Memory B cell (primary cell): ENCODE data around the gene TMEM127.
"Not testable (repeated sequence)": the region's sequence is repeated elsewhere in the genome, so short reads cannot be mapped to it uniquely, and the experiment has no call there.

ENCODE experiments used
- ATAC-seq: fragments of 150-1000 bp; cut with Tn5 transposase; 2 replicates; pipeline ENCODE4 v1.10.0; 2021; ENCODE audit warnings: low read depth, mild to moderate bottlenecking, moderate library complexity
- DNase-seq, 2 donors: peaks; one replicate each; pipeline ENCODE4 v3.0.0; 2022; ENCODE audit warnings: low spot score in 2 of 2
- H3K27ac Mint-ChIP-seq: one replicate; pipeline ENCODE4 v1.8.0; 2022; ENCODE audit warnings: mild to moderate bottlenecking, moderate library complexity, mixed read lengths
- H3K27me3 Mint-ChIP-seq: one replicate; pipeline ENCODE4 v1.8.0; 2022; ENCODE audit warnings: mixed read lengths
- H3K36me3 Mint-ChIP-seq: one replicate; pipeline ENCODE4 v1.8.0; 2022; ENCODE audit warnings: mild to moderate bottlenecking, mixed read lengths
- H3K4me1 Mint-ChIP-seq: one replicate; pipeline ENCODE4 v1.8.0; 2022; ENCODE audit warnings: mixed read lengths
- H3K4me3 Mint-ChIP-seq: one replicate; pipeline ENCODE4 v1.8.0; 2022; ENCODE audit warnings: mild to moderate bottlenecking, moderate library complexity, mixed read lengths
- H3K9me3 Mint-ChIP-seq: one replicate; pipeline ENCODE4 v1.8.0; 2022; ENCODE audit warnings: mixed read lengths

TMEM127 gene, protein sequence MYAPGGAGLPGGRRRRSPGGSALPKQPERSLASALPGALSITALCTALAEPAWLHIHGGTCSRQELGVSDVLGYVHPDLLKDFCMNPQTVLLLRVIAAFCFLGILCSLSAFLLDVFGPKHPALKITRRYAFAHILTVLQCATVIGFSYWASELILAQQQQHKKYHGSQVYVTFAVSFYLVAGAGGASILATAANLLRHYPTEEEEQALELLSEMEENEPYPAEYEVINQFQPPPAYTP

DNA sequence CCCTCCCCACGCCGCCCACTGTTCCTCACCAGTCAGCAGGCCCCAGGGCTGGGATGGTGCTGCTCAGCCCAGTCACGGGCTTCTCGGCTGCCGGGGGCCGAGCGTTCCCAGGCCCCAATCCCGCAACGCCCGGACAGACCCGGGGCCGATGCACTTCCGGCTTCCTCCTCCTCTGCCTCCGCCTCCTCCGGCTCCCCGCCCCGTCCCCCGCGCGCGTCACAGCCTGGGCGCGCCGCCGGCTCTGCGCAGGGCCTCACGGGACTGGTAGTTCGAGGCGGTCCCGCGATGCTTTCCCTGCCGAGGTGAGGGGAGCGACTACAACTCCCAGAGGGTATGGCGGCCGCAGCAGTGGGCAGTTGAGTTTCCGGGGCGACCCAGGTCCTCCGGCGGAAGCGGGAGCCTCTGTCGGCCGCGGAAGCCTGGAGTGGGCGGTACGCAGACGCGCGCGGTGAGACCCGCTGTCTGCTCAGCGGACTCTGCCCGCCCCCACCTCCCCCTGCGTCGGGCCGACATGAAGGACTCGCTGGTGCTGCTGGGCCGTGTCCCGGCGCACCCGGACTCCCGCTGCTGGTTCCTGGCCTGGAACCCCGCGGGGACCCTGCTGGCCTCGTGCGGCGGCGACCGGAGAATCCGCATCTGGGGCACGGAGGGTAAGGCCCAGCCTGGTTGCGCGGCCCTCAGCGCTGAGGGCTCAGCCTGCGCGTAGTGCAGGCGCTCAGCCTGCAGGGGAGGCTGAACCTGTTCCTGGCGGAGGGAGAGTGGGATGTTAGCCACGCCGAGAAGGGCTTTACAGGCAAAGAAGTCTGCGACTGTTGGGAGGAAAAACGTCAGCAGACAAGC lies at the start of gene TMEM127, which contains the start of gene CIAO1:
Gene TMEM127, minus strand, starts transcription at position 158 of the 840 bp plus-strand sequence. CDS start 616 bp downstream, outside the sequence.
Gene CIAO1, plus strand, starts transcription at position 386 of the 840 bp plus-strand sequence. Its CDS starts 126 bp downstream, at position 512.
- peak; percentile 95 to 96 for DNase-seq
- Mint-ChIP-seq H3K9me3 (no peaks in the 10 kb centered on the region), H3K27ac (peak within 1 kb of the TSS; percentile 60), H3K36me3 (peaks cover 9% of the 10 kb centered on the region), H3K4me3 (peak within 1 kb of the TSS; percentile 97), H3K27me3 (no peaks in the 10 kb centered on the region), H3K4me1 (peaks cover 20% of the 10 kb centered on the region)
- peak; percentile 90 for ATAC-seq

GRCh38 chr2:96315005-96315399 lies 49.2 kb upstream of the TMEM127 start:
- Mint-ChIP-seq H3K4me1 (peaks cover 11% of the 10 kb centered on the region), H3K36me3 (peaks cover 2% of the 10 kb centered on the region), H3K27ac (no peak overlapping the region), H3K9me3 (no peaks in the 10 kb centered on the region), H3K27me3 (no peaks in the 10 kb centered on the region), H3K4me3 (no peak overlapping the region)
- ATAC-seq: no peak
- no peak for DNase-seq

- H3K4me1 Mint-ChIP-seq: peaks cover 20% of the 10 kb centered on the region
- no peak overlapping the region for H3K4me3 Mint-ChIP-seq
These were observed 42.5 kb upstream of the TMEM127 start for GRCh38 chr2:96308248-96308647.

DNA sequence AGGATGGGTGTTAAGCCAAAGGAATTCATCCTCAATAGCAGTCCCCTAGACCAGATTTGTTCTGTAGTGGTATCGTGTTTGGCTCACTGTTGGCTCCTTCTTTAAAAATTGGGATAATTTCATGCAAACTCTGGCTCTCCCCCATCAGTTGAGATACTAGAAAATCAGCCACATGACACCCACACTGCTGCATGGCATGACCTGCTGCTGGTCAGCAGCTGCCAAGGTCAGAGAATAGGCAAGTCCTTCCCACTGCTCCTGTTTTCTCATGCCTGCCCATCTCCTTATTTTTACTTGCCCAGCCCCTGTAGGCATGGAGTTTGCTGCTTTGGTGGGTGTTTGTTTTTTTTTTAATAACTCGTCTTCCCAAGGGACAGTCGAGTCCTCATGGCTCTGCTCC lies 40.6 kb upstream of the TMEM127 start:
- ATAC-seq (no peak), DNase-seq (no peak)
- H3K27ac Mint-ChIP-seq: peak overlapping the region; percentile 99
- H3K4me1 Mint-ChIP-seq: peaks cover 29% of the 10 kb centered on the region
- H3K27me3 Mint-ChIP-seq: no peaks in the 10 kb centered on the region
- no peaks in the 10 kb centered on the region for H3K9me3 Mint-ChIP-seq
- H3K36me3 Mint-ChIP-seq: peaks cover 21% of the 10 kb centered on the region
- peak overlapping the region; percentile 99 for H3K4me3 Mint-ChIP-seq

More at GRCh38 chr2:96308248-96308647, 42.5 kb upstream of the TMEM127 start:
- no peak for ATAC-seq
- Mint-ChIP-seq H3K36me3 (peaks cover 7% of the 10 kb centered on the region), H3K9me3 (no peaks in the 10 kb centered on the region), H3K27me3 (no peaks in the 10 kb centered on the region), H3K27ac (no peak overlapping the region)
- no peak for DNase-seq

- Mint-ChIP-seq H3K9me3 (no peaks in the 10 kb centered on the region), H3K36me3 (peaks cover 25% of the 10 kb centered on the region), H3K27me3 (no peaks in the 10 kb centered on the region), H3K27ac (peak overlapping the region; percentile 99), H3K4me3 (peak overlapping the region; percentile 99), H3K4me1 (peaks cover 33% of the 10 kb centered on the region)
- ATAC-seq: no peak
- DNase-seq: no peak
These were observed 40.1 kb upstream of the TMEM127 start for GRCh38 chr2:96305979-96306308.

DNA sequence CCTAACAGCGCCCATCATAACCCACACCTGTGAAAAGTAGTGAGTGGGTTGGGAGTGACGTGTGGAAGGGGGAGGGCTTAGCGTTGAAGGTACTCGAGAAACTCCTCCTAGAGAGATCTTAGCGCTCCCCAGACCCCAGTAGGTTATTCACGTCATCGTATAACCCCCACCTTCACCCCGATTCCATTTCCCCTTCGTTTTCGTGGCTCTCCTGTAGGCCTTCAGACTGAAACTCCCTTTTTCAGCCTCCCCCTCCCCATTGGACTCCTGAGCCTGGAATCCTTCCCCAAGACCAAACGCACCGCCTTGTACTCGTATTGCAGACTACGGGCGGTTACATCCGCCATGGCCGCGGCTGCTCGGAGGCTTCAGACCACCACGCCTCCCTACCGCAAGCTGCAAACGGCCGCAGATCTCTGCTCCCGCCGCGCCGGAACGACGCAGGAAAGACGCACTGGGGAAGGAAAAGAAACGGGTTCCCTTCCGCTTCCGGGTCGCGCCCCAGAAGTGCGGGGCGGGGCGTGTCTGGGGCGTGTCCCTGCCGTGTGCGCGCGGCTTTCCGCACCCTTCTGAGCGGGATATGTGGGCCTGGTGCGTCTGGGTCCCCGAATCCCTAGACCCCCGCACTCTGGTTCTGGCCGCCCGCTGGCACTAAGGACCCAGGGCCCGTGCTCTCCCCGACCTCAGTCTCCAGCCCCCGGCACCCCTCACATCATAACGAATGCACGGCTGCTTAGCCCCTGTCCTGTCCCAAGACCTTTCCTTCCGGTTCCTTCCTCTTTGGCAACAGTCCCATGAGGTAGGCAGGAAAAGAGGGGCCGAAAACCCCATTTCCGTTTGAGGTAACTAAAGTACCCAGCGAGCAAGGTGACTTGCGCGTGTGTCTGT lies 39.5 kb upstream of the TMEM127 start, which contains the start of gene SNRNP200:
Gene SNRNP200, minus strand, starts transcription at position 456 of the 888 bp plus-strand sequence. Its CDS starts 109 bp downstream, at position 347.
- Mint-ChIP-seq H3K27me3 (no peaks in the 10 kb centered on the region), H3K9me3 (no peaks in the 10 kb centered on the region), H3K4me3 (peak within 1 kb of the TSS; percentile 99), H3K27ac (peak within 1 kb of the TSS; percentile 99), H3K4me1 (peaks cover 34% of the 10 kb centered on the region), H3K36me3 (peaks cover 27% of the 10 kb centered on the region)
- DNase-seq: peak; percentile 80 to 81
- peak; percentile 93 for ATAC-seq

- Mint-ChIP-seq H3K4me1 (peaks cover 34% of the 10 kb centered on the region), H3K36me3 (peaks cover 30% of the 10 kb centered on the region), H3K4me3 (peak overlapping the region; percentile 99), H3K9me3 (no peaks in the 10 kb centered on the region), H3K27me3 (no peaks in the 10 kb centered on the region), H3K27ac (peak overlapping the region; percentile 99)
- no peak for ATAC-seq
- DNase-seq: no peak
These were observed 38.8 kb upstream of the TMEM127 start for GRCh38 chr2:96304606-96305005.

DNA sequence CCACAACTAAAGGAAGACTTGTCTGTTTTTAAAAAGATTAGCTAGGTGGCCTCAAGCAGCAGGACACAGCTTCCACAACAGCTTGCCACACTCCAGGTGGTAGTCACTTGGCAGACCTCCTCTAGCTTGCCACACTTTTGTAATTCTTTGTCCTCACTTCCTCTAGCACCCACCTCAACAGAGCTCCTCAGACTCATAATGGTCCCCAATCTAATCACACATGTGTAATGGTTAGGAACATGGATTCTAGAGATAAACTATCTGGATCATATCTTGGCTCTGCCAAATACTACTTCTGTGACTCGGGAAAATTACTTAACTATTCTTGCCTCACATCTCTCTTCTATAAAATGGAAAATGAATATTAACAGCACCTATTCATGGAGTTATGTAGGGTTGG lies 36.1 kb upstream of the TMEM127 start:
- Mint-ChIP-seq H3K27me3 (no peaks in the 10 kb centered on the region), H3K9me3 (no peaks in the 10 kb centered on the region), H3K27ac (peak overlapping the region; percentile 73), H3K4me3 (no peak overlapping the region), H3K4me1 (peaks cover 41% of the 10 kb centered on the region), H3K36me3 (peaks cover 46% of the 10 kb centered on the region)
- ATAC-seq (no peak), DNase-seq (no peak)

DNA sequence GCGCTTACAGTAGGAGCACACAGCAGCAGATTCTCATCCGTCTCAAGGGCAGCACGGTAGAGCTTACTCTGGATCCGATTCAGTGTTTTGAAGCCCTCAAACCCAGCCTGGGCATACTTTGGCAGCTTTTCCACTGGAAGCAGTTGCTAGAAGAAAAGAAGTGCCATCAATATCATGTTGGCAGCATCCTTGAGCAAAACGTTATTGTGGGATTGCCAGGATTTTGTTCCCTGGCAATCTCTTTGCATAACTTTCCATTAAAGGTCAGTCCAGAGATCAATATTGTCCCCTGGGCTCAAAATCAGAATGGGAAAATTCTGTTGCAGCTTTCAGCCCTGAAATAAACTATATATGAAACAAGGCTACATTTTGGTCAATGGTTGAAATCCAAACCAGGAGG lies 31.1 kb upstream of the TMEM127 start:
- Mint-ChIP-seq H3K36me3 (peaks cover 55% of the 10 kb centered on the region), H3K27ac (no peak overlapping the region), H3K4me1 (peaks cover 14% of the 10 kb centered on the region), H3K9me3 (no peaks in the 10 kb centered on the region), H3K4me3 (no peak overlapping the region), H3K27me3 (no peaks in the 10 kb centered on the region)
- ATAC-seq (no peak), DNase-seq (no peak)

GRCh38 chr2:96294271-96294670 lies 28.5 kb upstream of the TMEM127 start:
- not testable (repeated sequence) for H3K4me1 Mint-ChIP-seq, H3K9me3 Mint-ChIP-seq, H3K27me3 Mint-ChIP-seq, ATAC-seq, H3K4me3 Mint-ChIP-seq, H3K27ac Mint-ChIP-seq, DNase-seq
- peaks cover 52% of the 10 kb centered on the region for H3K36me3 Mint-ChIP-seq

DNA sequence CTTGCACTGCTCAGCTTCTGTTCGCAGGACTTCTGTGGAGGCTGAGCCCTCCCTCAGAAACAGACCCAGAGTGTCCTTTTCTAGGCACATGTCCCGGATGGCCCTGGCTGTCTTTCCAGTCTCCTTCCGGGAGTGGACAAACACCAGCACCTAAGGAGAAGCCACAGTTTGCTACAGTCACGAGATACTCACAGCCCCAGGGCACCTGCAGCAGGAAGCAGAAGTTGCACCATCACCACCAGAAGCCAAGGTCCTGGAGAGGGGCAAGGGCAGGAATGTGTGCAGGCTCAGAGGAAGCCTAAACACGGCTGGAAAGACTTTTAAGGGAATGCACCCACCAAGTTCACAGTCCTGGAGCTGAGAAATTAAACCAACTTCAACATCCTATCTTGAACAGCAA lies 26.0 kb upstream of the TMEM127 start:
- Mint-ChIP-seq H3K9me3 (no peaks in the 10 kb centered on the region), H3K4me1 (no peaks in the 10 kb centered on the region), H3K27me3 (no peaks in the 10 kb centered on the region), H3K4me3 (no peak overlapping the region), H3K27ac (no peak overlapping the region), H3K36me3 (peaks cover 59% of the 10 kb centered on the region)
- DNase-seq (no peak), ATAC-seq (no peak)

- Mint-ChIP-seq H3K9me3 (no peaks in the 10 kb centered on the region), H3K27me3 (no peaks in the 10 kb centered on the region), H3K4me1 (no peaks in the 10 kb centered on the region), H3K4me3 (no peak overlapping the region), H3K27ac (peak overlapping the region; percentile 82), H3K36me3 (peaks cover 59% of the 10 kb centered on the region)
- DNase-seq: no peak
- ATAC-seq: no peak
These were observed 21.6 kb upstream of the TMEM127 start for GRCh38 chr2:96287273-96287856.

GRCh38 chr2:96276787-96277499 lies 11.1 kb upstream of the TMEM127 start:
- no peak for ATAC-seq
- Mint-ChIP-seq H3K27ac (no peak overlapping the region), H3K36me3 (peaks cover 26% of the 10 kb centered on the region)

More at GRCh38 chr2:96276787-96277499, 11.1 kb upstream of the TMEM127 start:
- H3K4me3 Mint-ChIP-seq: no peak overlapping the region
- no peaks in the 10 kb centered on the region for H3K27me3 Mint-ChIP-seq
- no peaks in the 10 kb centered on the region for H3K9me3 Mint-ChIP-seq
- DNase-seq: no peak
- H3K4me1 Mint-ChIP-seq: no peaks in the 10 kb centered on the region
